Stimulated activated CD8-positive, alpha-beta memory T cell treated with anti-CD3 and anti-CD28 coated beads, Interleukin-12 subunit alpha, Interleukin-12 subunit beta, amount 100 ng/mL, for 24 hours (primary cell): ENCODE measurements around the gene CELF4.

Experiments used
- DNase-seq: peaks from one replicate; pipeline ENCODE4 v3.0.0-alpha.2; 2020; ENCODE audit errors: extremely low read depth

Gene CELF4

DNA sequence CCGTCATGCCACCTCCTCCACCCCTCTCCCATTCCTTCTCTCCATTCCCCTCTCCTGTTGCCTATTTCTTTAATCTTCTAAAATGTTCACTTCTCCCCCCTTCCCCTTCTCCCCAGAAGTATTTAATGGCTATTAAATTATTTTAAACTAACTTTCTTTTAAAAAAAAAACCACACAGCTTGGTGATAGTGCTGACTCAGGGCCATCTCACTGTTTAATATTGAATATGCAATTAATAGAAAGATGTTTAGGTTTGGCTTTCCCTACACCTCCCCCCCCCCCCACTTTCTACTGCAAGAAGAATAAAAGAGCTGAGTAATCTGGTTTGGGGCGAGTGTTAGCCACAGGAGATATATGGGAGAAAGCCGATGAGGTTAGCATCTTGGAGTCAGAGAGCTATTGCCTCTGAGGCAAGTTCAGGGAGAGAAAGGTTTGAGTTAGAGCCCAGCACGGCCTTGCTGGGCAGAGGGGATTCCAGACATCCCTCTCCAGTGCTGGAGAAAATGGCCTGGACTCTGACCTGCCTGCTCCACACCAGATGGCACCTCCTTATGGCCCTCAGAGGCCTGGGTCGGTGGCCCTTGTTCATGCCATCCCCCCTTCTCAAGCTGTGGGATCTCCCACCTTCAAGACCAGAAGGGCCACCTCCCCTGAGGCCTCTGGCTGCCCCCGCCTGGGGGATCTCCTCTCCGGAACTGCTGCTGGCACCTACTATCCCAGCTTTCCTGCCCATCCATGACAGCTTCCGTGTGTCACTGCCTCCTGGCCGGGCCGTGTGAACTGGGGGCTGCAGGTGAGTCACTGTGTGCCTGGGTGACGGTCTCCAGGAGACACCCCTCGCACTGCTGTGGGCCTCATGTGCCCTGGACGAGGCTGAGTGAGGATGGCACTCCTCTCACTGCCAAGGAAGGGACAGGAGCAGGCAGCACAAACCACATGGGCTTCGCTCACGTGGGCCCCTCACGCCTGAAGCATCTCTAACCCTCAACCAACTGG lies 246.9 kb downstream of the CELF4 start:
- DNase-seq: no peak

DNA sequence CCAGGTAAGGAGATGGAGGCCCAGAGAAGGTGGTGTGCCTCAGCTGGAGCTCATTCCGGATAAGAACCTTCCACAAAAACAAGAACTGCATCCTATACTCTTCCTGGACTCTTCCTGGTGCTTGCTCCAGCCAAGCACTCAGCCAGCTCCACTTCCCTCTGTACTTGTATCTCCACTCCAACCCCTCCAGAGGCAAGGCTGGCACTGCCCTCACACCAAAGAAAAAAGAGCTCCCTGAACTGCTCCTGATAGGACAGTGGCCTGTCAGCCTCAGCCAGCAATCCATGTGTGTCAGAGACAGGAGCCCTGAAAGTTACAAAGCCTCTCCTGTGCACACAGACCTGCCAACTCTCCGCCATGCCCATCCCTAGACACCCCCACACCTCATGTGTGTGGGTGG lies 248.1 kb downstream of the CELF4 start:
- DNase-seq: no peak

DNA sequence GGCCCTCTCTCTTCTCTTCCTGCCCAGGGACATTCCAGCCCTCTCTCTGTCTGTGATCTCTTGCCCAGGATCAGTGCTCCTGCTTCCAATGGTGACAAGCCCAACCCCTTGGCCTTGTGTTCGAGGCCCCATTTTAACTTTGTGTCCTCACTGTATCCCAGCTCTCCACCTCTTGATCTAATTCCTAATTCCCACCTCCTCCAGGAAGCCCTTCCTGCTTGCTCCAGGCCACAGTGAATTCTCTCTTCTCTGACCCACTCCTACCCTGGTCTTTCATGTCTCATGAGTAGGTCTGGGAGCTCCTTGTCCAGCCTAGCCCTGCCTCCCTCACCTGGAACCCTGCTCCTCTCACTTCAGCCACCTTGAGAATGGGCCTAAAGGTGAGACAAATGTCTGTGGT lies 249.1 kb downstream of the CELF4 start:
- DNase-seq: no peak

GRCh38 chr18:37315935-37316334 lies 249.7 kb downstream of the CELF4 start:
- DNase-seq: no peak

- DNase-seq: no peak
Measured at GRCh38 chr18:37314534-37314933, 251.1 kb downstream of the CELF4 start.

GRCh38 chr18:37313624-37314023 lies 252.0 kb downstream of the CELF4 start:
- no peak for DNase-seq

GRCh38 chr18:37309861-37310260 lies 255.7 kb downstream of the CELF4 start:
- DNase-seq: no peak

GRCh38 chr18:37309059-37309458 lies 256.5 kb downstream of the CELF4 start:
- no peak for DNase-seq

DNA sequence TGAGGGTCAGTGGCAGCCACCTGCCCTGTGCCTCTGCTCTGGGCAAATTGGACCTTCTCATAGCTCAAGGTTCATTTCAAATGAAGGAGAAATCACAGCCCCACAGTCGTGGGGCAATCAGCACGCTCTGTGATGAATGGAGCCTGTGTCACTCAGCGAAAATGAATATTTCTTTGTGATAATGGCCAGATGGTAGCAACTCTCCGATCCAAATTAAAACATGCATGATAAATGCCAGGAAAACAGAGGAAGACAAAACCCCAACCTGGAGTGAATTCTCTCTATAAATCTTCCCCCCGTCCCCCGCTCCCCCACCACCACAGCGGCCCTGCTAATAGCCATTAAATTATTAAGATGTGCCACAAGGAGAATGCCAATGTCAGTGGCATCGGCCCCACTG lies 258.4 kb downstream of the CELF4 start:
- DNase-seq: no peak

- no peak for DNase-seq
Measured at GRCh38 chr18:37306432-37306831, 259.2 kb downstream of the CELF4 start.

DNA sequence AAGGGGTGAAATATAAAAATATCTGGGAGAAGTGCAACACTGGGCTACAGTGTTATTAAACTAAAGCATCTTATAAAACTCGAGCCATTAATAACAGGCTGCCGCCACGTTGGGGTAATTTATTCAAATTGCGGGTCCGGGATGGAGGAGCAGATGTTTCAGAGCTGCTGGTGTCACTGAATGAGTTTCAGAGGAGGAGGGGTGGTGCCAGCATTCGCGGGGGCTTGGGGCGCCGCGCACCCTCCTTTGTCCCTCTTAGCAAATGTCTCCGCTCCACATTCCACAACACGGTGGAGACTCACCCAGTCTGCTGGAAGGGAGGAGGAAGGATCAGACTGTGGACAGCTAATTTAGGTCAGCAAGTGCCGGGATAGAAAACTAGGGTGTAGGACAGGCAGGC lies 260.5 kb downstream of the CELF4 start:
- DNase-seq: no peak

GRCh38 chr18:37304012-37304680 lies 261.5 kb downstream of the CELF4 start:
- DNase-seq: no peak

GRCh38 chr18:37303009-37303408 lies 262.6 kb downstream of the CELF4 start:
- DNase-seq: no peak

- DNase-seq: no peak
Measured at GRCh38 chr18:37302519-37302918, 263.1 kb downstream of the CELF4 start.

DNA sequence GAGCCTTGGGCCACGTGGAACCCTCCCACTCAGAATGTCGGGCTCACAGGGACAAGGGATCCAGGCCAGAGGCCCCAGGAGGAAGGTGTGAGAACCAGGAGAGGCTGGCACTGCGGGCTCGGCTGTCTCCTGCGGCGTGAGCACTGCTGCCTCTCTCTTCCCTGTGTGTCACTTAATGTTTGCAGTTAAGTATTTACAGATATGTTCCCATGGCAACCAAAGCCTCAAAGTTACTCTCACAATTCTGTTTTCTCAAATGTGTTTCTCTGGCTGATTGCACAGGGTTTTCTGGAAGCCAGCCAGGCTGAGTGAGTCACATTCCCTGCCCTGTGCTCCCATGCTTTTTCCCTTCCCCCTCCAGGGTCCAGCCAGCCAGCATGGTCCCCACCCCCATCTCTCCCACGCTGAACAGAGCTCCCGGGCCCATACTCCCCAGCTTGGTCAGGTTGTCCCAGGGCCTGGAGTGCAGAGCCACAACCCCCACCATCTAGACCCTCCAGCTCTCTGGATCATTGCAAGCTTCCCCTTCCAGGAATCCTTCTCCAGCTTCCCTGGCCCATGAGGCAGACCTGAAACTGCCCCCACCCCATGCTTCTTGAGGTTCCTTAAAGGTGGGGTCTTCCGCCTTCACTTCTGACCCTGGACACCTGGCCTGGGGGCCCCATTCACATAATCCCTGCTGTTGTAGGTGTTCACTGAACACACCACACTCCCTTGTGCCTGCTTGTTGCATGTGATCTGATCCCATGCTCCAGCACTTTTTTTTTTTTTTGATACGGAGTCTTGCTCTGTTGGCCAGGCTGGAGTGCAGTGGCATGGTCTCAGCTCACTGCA lies 265.9 kb downstream of the CELF4 start:
- DNase-seq: no peak

- no peak for DNase-seq
Measured at GRCh38 chr18:37298816-37299215, 266.8 kb downstream of the CELF4 start.

DNA sequence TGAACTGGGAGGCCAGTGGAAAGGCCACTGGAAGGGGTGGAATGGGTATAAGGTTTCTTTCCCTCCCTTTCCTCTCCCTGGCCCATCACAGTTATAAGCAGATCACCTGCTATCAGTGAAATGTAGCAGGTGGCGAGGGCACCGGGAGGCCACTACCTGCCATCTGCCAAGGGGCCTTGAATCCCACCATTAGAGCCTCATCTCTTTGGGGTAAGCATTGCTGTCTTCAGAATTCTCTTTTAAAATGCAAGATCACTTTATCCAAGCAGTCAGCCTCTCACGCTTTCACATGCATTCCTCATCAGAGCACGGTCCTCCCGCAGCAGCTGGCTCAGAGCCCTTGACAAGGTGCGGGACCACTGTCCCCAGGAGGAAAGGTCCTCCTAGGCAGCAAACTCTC lies 268.5 kb downstream of the CELF4 start:
- DNase-seq: no peak

DNA sequence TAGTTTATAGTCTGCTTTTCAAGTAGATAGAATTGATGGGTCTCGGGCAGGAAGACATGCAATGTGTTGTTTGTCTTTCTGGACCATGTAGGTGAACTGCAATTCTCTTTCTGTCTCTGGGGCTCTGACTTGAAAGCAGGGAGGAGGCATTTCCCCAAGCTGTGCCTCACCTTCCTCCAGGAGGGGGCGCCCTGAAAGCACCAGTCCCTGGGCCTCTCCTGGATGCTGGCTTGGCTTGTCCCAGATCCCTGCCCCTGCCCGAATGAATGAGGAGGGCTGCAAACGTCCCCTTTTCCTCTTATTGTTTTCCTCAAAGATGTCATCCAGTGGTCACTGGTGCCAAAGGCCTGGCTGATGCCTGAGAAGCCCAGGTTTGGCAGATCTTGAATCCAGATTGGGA lies 270.6 kb downstream of the CELF4 start:
- DNase-seq: no peak

GRCh38 chr18:37293359-37293758 lies 272.2 kb downstream of the CELF4 start:
- DNase-seq: no peak

DNA sequence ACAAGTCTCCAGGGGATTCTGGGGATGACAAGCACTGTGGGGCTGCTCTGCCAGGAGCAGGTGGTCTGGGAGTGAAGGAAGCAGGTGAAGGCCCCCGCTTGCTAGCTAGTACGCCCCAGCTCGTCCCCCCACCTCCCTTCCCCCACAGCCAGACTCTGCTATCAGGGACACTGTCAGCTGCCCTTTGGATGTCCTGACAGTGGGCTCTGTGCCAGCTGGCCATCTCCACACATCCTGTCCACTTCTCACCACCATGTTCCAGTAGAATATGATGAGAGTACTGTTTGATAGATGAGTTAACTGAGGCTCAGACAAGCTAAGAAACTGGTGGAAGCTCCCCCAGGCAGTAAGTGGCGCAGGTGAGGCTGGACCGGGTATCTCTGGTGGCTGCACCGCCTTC lies 276.2 kb downstream of the CELF4 start:
- no peak for DNase-seq

DNA sequence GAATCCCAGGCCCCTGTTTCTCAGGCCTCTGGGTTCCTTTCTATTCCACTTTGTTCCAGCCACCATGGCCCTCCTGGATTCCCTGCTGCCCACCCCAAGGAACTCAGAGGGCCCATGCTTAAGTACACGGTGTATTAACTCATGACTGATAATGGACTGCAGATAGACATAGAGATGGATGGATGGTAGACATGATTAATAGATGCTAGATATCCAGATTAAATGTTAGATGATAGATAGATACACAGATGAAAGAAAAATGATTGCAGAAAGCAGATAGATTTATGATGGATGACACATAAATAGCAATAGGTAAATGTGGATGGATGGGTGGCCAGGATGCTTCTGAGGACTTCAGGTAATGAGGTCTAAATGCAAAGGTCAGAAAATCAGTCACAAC lies 278.0 kb downstream of the CELF4 start:
- no peak for DNase-seq

GRCh38 chr18:37286801-37287200 lies 278.8 kb downstream of the CELF4 start:
- DNase-seq: no peak
